ENCODE measurements around the gene CACNG3.

CACNG3 gene

GRCh38 chr16:24286741-24287405, 30.7 kb downstream of the CACNG3 start:
- peaks cover 23% of the 10 kb centered on the region; the same call in 1 of the 2 replicates for H3K27me3 ChIP-seq (ENCODE audit: low read depth, low read length)
- TF ChIP-seq EZH2phosphoT487 (IDR thresholded peaks at IDR 0.05; ENCODE audit: low read depth), result no peak
- no peak for TF ChIP-seq CTCF (IDR thresholded peaks at IDR 0.05; ENCODE audit: low read depth, low read length)
- no peak overlapping the region for H3K4me2 ChIP-seq (ENCODE audit: low read length)
- H3K79me2 ChIP-seq (ENCODE audit: low read length), result no peaks in the 10 kb centered on the region
- H3K9ac ChIP-seq (ENCODE audit: low read length), result no peak overlapping the region
- no peaks in the 10 kb centered on the region for H3K9me3 ChIP-seq (ENCODE audit: insufficient read depth, low read length)
- H3K36me3 ChIP-seq (replicated peaks; ENCODE audit: low read depth, low read length), result no peaks in the 10 kb centered on the region
- no peak overlapping the region for H3K27ac ChIP-seq (ENCODE audit: low read length)
- H2AFZ ChIP-seq (ENCODE audit: low read depth, low read length), result no peak overlapping the region
- H3K4me1 ChIP-seq (ENCODE audit: low read length), result no peaks in the 10 kb centered on the region
- no peaks in the 10 kb centered on the region for H4K20me1 ChIP-seq (ENCODE audit: insufficient read depth, low read length)
- H3K4me3 ChIP-seq (ENCODE audit: low read length), result no peak overlapping the region

- no peak overlapping the region for H3K4me2 ChIP-seq (ENCODE audit: low read length)
Observed at GRCh38 chr16:24288516-24288915, 32.4 kb downstream of the CACNG3 start.

GRCh38 chr16:24289166-24289700, 33.1 kb downstream of the CACNG3 start:
- no peak overlapping the region for H3K9ac ChIP-seq (ENCODE audit: low read length)
- H3K36me3 ChIP-seq (replicated peaks; ENCODE audit: low read depth, low read length), result no peaks in the 10 kb centered on the region
- H3K27ac ChIP-seq (ENCODE audit: low read length), result no peak overlapping the region
- peaks cover 18% of the 10 kb centered on the region; the same call in 1 of the 2 replicates for H3K27me3 ChIP-seq (ENCODE audit: low read depth, low read length)
- peaks cover 14% of the 10 kb centered on the region for H3K4me1 ChIP-seq (ENCODE audit: low read length)
- no peak overlapping the region for H3K4me3 ChIP-seq (ENCODE audit: low read length)
- H4K20me1 ChIP-seq (ENCODE audit: insufficient read depth, low read length), result no peaks in the 10 kb centered on the region
- no peak for TF ChIP-seq CTCF (IDR thresholded peaks at IDR 0.05; ENCODE audit: low read depth, low read length)
- no peak for TF ChIP-seq EZH2phosphoT487 (IDR thresholded peaks at IDR 0.05; ENCODE audit: low read depth)
- no peak overlapping the region for H2AFZ ChIP-seq (ENCODE audit: low read depth, low read length)
- H3K9me3 ChIP-seq (ENCODE audit: insufficient read depth, low read length), result no peaks in the 10 kb centered on the region
- no peak overlapping the region for H3K4me2 ChIP-seq (ENCODE audit: low read length)
- no peaks in the 10 kb centered on the region for H3K79me2 ChIP-seq (ENCODE audit: low read length)

More at GRCh38 chr16:24288516-24288915, 32.4 kb downstream of the CACNG3 start:
- H2AFZ ChIP-seq (ENCODE audit: low read depth, low read length), result no peak overlapping the region
- H3K4me1 ChIP-seq (ENCODE audit: low read length), result peaks cover 7% of the 10 kb centered on the region
- H3K9me3 ChIP-seq (ENCODE audit: insufficient read depth, low read length), result no peaks in the 10 kb centered on the region
- no peaks in the 10 kb centered on the region for H3K36me3 ChIP-seq (replicated peaks; ENCODE audit: low read depth, low read length)
- H3K79me2 ChIP-seq (ENCODE audit: low read length), result no peaks in the 10 kb centered on the region
- no peak for TF ChIP-seq CTCF (IDR thresholded peaks at IDR 0.05; ENCODE audit: low read depth, low read length)
- no peak for TF ChIP-seq EZH2phosphoT487 (IDR thresholded peaks at IDR 0.05; ENCODE audit: low read depth)
- no peak overlapping the region for H3K9ac ChIP-seq (ENCODE audit: low read length)
- H4K20me1 ChIP-seq (ENCODE audit: insufficient read depth, low read length), result no peaks in the 10 kb centered on the region
- H3K27ac ChIP-seq (ENCODE audit: low read length), result no peak overlapping the region
- no peak overlapping the region for H3K4me3 ChIP-seq (ENCODE audit: low read length)
- H3K27me3 ChIP-seq (ENCODE audit: low read depth, low read length), result peaks cover 25% of the 10 kb centered on the region; the same call in 1 of the 2 replicates

- Histone ChIP-seq H3K9ac (ENCODE audit: low read length) (no peak overlapping the region), H3K4me2 (ENCODE audit: low read length) (no peak overlapping the region), H3K9me3 (ENCODE audit: insufficient read depth, low read length) (no peaks in the 10 kb centered on the region), H3K27ac (ENCODE audit: low read length) (no peak overlapping the region), H3K36me3 (replicated peaks; ENCODE audit: low read depth, low read length) (no peaks in the 10 kb centered on the region), H3K79me2 (ENCODE audit: low read length) (no peaks in the 10 kb centered on the region), H3K4me1 (ENCODE audit: low read length) (peaks cover 16% of the 10 kb centered on the region), H3K4me3 (ENCODE audit: low read length) (no peak overlapping the region), H4K20me1 (ENCODE audit: insufficient read depth, low read length) (no peaks in the 10 kb centered on the region), H2AFZ (ENCODE audit: low read depth, low read length) (no peak overlapping the region), H3K27me3 (ENCODE audit: low read depth, low read length) (peaks cover 18% of the 10 kb centered on the region)
- TF ChIP-seq EZH2phosphoT487 (IDR thresholded peaks at IDR 0.05; ENCODE audit: low read depth), result no peak
- no peak for TF ChIP-seq CTCF (IDR thresholded peaks at IDR 0.05; ENCODE audit: low read depth, low read length)
Observed at GRCh38 chr16:24291932-24292331, 35.8 kb downstream of the CACNG3 start.

Measured in OCI-LY3 (cell line).